ENCODE results near the gene LYL1.

LYL1 gene

DNA sequence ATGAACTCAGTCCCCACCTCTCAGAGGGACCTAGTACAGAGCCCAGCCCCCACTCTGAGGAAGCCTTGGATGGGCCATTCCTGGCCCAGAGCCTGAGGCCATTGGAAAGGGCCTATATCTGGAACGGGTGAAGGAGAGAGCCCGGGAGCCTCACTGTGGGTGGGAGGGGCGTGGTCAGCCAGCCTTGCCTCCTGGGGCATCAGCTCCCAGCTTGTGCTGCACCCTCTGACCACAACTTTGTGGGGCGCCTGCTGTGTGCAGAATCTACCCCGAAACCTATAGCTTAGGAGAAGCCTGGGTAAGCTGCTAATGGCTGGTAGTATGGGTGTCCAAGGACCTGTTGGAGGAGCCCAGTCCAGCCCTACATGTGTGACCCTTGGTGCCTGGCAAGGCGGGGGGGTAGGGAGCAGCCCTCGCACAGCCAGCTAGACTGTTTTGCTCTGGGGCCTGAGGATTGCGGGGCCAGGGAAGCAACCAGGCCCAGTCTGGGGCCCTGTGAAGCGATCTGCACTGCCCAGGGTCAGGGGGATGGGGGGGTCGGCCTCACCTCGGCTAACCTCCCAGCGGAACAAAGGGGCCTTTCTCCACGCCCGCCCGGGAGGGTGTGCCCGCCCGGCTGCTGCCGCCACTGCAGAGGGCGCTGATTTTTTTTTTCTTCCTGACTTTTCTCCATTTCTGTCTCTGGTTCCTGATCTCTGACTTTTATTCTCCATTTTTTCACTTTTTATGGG, 42.3 kb downstream of the LYL1 start:
- DNase-seq: peak in 1 of 2 donors; percentile 90
- TF ChIP-seq, protein P1, sequence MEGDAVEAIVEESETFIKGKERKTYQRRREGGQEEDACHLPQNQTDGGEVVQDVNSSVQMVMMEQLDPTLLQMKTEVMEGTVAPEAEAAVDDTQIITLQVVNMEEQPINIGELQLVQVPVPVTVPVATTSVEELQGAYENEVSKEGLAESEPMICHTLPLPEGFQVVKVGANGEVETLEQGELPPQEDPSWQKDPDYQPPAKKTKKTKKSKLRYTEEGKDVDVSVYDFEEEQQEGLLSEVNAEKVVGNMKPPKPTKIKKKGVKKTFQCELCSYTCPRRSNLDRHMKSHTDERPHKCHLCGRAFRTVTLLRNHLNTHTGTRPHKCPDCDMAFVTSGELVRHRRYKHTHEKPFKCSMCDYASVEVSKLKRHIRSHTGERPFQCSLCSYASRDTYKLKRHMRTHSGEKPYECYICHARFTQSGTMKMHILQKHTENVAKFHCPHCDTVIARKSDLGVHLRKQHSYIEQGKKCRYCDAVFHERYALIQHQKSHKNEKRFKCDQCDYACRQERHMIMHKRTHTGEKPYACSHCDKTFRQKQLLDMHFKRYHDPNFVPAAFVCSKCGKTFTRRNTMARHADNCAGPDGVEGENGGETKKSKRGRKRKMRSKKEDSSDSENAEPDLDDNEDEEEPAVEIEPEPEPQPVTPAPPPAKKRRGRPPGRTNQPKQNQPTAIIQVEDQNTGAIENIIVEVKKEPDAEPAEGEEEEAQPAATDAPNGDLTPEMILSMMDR (IDR thresholded peaks at IDR 0.05): no peak
- H3K27ac ChIP-seq: peak overlapping the region; percentile 92 to 99
- H3K36me3 ChIP-seq: no peaks in the 10 kb centered on the region
- H3K4me3 ChIP-seq: peak overlapping the region; percentile 41 to 51
- peaks cover 24 to 100% (median 97%) of the 10 kb centered on the region in 4 donors for H3K4me1 ChIP-seq
- H3K9me3 ChIP-seq: no peaks in the 10 kb centered on the region
- intact Hi-C loops (cut with DNase I; ENCODE audit: low total_unique reads): loop anchor here (5.0 kb wide), 1 partner anchor 63 kb away; the partner anchor contains the start of gene NFIX
- no peaks in the 10 kb centered on the region for H3K27me3 ChIP-seq

DNA sequence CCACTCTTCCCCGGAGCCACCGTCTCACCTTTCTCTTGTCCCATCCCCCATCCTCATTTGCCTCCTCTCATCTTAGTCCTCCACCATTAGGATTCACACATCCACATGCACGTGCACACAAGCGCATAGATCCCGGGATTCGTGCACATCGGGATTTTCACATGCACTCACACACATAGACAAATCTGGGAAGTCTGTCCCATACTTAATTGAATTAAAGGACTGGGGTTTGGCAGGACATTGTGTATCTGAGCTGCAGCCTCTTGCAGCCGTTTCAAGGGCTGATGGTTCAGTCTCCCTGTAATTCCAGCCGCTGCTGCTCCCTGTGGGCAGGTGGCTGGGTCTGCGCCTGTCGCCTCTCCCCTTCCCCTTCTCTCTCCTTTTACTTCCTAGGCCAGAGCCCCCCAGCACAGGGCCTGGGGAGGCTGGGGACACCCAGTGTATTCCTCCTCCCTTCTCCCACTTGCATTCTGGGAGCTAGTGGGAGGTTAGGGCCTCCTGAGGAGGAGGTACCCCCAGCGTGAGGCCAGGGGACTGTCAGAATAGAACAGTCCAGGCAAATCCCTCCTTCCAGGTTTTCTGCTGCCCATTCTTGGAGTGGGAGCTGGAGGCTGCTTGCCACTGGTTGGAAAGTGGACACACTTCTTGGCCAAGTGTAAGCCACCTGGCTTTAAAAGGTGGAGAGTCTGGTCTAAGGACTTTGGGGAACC, 43.6 kb downstream of the LYL1 start:
- peak overlapping the region; percentile 92 to 99 for H3K27ac ChIP-seq
- DNase-seq: no peak
- intact Hi-C loops (cut with DNase I; ENCODE audit: low total_unique reads): loop anchor here (5.0 kb wide), 1 partner anchor 37 kb away; no protein-coding TSS in a partner anchor
- H3K27me3 ChIP-seq: no peaks in the 10 kb centered on the region
- no peaks in the 10 kb centered on the region for H3K36me3 ChIP-seq
- peaks cover 11 to 100% (median 97%) of the 10 kb centered on the region in 4 donors for H3K4me1 ChIP-seq
- no peak overlapping the region for H3K4me3 ChIP-seq
- TF ChIP-seq, protein P1 (IDR thresholded peaks at IDR 0.05): no peak
- no peaks in the 10 kb centered on the region for H3K9me3 ChIP-seq

DNA sequence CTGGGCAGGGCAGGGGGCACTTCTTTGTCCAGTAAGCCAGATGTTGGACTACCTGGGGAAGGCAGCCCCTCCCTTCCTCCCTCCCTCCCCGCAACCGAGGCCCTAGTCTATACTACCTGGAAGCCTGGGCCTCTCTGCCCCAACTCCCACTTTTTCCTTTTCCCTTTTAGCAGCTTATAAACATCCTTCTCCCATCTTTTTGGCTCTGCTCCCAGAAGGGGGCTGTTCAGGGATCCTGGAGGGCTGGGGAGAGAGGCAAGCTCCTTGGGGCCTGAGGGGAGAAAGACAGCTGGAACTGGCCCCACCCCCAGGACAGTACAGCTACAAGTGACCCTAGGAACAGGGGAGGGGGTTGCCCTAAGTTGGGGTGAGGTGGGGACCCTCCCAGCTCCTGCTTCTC, 44.9 kb downstream of the LYL1 start:
- Histone ChIP-seq H3K27ac (peak overlapping the region; percentile 92 to 99), H3K4me3 (no peak overlapping the region), H3K27me3 (no peaks in the 10 kb centered on the region), H3K4me1 (peaks cover 0 to 100% (median 97%) of the 10 kb centered on the region in 4 donors), H3K36me3 (no peaks in the 10 kb centered on the region), H3K9me3 (no peaks in the 10 kb centered on the region)
- TF ChIP-seq, protein P1 (IDR thresholded peaks at IDR 0.05): no peak
- no peak for DNase-seq
- intact Hi-C loops (cut with DNase I; ENCODE audit: low total_unique reads): loop anchor here (5.0 kb wide), 1 partner anchor 35 kb away; no protein-coding TSS in a partner anchor

DNA sequence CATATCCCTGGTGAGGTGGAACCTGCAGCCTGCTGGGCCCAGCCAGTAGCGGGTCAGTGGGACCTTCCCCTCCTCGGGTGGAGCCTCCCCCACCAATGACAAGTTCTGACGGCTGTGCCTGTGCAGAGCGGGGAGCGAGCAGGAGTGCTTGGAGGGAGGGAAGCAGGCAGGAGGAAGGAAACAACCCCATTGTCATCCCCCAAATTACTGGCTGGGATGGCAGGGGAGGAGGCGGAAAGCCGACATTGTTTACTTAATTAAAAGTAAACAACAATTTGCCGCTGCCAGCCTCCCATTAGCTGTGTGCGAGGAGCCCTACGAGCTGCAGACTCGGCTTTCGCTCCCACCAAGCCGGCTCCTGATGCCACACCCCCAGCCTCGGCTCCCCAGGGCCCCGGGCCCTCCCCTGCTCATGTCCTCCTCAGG, 45.5 kb downstream of the LYL1 start:
- DNase-seq: no peak
- H3K4me3 ChIP-seq: no peak overlapping the region
- intact Hi-C loops (cut with DNase I; ENCODE audit: low total_unique reads): loop anchor here (5.0 kb wide), 1 partner anchor 35 kb away; no protein-coding TSS in a partner anchor

DNA sequence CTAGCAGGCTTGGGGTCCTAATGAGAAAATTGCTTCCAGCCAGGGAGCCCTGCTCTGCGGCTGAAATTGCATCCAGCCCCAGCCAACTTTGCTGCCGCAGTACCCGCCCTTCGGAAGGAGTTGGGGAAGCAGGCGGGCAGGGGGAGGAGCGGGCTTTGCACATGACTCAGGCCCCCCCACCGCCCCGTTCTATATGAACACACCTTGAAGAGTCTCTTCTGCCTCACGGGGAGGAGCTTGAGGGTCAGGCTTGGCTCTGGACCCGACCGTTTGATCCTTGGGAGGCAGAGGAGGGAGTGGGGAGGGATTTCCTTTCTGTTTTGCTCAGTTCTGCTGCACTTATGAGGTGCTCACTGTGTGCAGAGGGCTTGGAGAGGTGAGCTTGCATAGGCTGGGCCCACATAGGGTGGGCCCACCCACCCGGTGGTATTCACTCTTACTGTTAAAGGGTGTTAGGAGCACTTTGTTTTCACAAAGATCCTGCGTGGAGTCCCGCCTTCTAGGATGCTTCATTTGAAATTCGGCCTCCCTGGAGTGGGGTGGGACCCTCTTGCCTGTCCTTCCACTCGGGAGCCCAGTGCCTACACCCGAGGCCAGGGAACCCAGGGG, 46.5 kb downstream of the LYL1 start:
- no peaks in the 10 kb centered on the region for H3K27me3 ChIP-seq
- H3K9me3 ChIP-seq: no peaks in the 10 kb centered on the region
- DNase-seq: peak; percentile 75 to 90
- intact Hi-C loops (cut with DNase I; ENCODE audit: low total_unique reads): loop anchor here (5.0 kb wide), 1 partner anchor 34 kb away; no protein-coding TSS in a partner anchor
- H3K4me3 ChIP-seq: peak overlapping the region; percentile 24 to 35
- H3K36me3 ChIP-seq: no peaks in the 10 kb centered on the region
- TF ChIP-seq, protein P1 (IDR thresholded peaks at IDR 0.05): no peak
- peak overlapping the region; percentile 92 to 99 for H3K27ac ChIP-seq
- H3K4me1 ChIP-seq: peaks cover 0 to 100% (median 99%) of the 10 kb centered on the region in 4 donors

More for the DNA sequence above, 45.5 kb downstream of the LYL1 start:
- H3K27ac ChIP-seq: peak overlapping the region; percentile 92 to 99
- H3K27me3 ChIP-seq: no peaks in the 10 kb centered on the region
- TF ChIP-seq, protein P1 (IDR thresholded peaks at IDR 0.05): no peak
- no peaks in the 10 kb centered on the region for H3K9me3 ChIP-seq
- H3K36me3 ChIP-seq: no peaks in the 10 kb centered on the region
- peaks cover 0 to 100% (median 97%) of the 10 kb centered on the region in 4 donors for H3K4me1 ChIP-seq

Data from tibial artery (tissue), 4 donors.